Measurements from ENCODE around the gene CD58. TPM values are rescaled to one million over a fixed set of nuclear protein-coding genes. Genes with fewer than 3 reads are reported as not detected.
A peak's percentile ranks its signal among the peaks of the same experiment; 100 is the strongest.

Gene CD58
- total and polyA plus RNA-seq, 9 of the 15 experiments (the other 6 are each of a cell fraction or from before 2014, with no cell fraction given): 18.1 to 113 (median 37.4) TPM

DNA sequence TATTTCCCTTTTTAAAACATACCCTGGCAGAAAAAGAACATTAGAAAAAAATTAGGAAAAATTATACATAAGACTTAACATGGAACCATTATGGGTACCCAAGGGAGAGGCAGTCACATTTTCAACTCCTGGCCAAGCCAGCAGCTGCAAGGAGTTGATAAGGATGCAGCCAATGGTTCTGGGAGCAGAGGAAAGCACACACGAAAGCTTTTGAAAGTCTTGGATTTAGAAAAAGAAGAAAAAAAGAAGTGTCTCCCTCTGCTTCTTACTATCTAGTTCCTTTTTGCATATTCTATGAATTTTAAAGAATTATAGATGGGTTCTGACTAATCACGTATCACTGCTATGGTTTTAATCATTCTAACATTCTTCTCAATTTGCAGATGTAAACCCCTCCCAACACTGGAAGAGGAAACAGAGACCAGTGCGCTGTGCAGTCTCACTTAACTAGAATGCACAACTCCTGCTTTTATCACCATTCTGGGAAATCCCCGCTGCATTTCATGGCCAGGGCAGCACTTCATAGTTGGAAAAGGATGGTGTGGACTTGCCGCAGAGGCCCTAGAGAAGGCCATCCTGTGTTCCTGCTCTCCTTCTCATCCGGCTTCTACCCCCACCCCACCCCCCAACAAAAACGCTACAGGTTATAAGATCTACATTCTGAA is 2.7 kb upstream of the CD58 start (continued):
- TF ChIP-seq, protein P1, sequence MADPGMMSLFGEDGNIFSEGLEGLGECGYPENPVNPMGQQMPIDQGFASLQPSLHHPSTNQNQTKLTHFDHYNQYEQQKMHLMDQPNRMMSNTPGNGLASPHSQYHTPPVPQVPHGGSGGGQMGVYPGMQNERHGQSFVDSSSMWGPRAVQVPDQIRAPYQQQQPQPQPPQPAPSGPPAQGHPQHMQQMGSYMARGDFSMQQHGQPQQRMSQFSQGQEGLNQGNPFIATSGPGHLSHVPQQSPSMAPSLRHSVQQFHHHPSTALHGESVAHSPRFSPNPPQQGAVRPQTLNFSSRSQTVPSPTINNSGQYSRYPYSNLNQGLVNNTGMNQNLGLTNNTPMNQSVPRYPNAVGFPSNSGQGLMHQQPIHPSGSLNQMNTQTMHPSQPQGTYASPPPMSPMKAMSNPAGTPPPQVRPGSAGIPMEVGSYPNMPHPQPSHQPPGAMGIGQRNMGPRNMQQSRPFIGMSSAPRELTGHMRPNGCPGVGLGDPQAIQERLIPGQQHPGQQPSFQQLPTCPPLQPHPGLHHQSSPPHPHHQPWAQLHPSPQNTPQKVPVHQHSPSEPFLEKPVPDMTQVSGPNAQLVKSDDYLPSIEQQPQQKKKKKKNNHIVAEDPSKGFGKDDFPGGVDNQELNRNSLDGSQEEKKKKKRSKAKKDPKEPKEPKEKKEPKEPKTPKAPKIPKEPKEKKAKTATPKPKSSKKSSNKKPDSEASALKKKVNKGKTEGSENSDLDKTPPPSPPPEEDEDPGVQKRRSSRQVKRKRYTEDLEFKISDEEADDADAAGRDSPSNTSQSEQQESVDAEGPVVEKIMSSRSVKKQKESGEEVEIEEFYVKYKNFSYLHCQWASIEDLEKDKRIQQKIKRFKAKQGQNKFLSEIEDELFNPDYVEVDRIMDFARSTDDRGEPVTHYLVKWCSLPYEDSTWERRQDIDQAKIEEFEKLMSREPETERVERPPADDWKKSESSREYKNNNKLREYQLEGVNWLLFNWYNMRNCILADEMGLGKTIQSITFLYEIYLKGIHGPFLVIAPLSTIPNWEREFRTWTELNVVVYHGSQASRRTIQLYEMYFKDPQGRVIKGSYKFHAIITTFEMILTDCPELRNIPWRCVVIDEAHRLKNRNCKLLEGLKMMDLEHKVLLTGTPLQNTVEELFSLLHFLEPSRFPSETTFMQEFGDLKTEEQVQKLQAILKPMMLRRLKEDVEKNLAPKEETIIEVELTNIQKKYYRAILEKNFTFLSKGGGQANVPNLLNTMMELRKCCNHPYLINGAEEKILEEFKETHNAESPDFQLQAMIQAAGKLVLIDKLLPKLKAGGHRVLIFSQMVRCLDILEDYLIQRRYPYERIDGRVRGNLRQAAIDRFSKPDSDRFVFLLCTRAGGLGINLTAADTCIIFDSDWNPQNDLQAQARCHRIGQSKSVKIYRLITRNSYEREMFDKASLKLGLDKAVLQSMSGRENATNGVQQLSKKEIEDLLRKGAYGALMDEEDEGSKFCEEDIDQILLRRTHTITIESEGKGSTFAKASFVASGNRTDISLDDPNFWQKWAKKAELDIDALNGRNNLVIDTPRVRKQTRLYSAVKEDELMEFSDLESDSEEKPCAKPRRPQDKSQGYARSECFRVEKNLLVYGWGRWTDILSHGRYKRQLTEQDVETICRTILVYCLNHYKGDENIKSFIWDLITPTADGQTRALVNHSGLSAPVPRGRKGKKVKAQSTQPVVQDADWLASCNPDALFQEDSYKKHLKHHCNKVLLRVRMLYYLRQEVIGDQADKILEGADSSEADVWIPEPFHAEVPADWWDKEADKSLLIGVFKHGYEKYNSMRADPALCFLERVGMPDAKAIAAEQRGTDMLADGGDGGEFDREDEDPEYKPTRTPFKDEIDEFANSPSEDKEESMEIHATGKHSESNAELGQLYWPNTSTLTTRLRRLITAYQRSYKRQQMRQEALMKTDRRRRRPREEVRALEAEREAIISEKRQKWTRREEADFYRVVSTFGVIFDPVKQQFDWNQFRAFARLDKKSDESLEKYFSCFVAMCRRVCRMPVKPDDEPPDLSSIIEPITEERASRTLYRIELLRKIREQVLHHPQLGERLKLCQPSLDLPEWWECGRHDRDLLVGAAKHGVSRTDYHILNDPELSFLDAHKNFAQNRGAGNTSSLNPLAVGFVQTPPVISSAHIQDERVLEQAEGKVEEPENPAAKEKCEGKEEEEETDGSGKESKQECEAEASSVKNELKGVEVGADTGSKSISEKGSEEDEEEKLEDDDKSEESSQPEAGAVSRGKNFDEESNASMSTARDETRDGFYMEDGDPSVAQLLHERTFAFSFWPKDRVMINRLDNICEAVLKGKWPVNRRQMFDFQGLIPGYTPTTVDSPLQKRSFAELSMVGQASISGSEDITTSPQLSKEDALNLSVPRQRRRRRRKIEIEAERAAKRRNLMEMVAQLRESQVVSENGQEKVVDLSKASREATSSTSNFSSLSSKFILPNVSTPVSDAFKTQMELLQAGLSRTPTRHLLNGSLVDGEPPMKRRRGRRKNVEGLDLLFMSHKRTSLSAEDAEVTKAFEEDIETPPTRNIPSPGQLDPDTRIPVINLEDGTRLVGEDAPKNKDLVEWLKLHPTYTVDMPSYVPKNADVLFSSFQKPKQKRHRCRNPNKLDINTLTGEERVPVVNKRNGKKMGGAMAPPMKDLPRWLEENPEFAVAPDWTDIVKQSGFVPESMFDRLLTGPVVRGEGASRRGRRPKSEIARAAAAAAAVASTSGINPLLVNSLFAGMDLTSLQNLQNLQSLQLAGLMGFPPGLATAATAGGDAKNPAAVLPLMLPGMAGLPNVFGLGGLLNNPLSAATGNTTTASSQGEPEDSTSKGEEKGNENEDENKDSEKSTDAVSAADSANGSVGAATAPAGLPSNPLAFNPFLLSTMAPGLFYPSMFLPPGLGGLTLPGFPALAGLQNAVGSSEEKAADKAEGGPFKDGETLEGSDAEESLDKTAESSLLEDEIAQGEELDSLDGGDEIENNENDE (IDR thresholded peaks at IDR 0.05; ENCODE audit: low read depth, low read length): no peak
- no peak for TF ChIP-seq PCBP2 (IDR thresholded peaks at IDR 0.05; ENCODE audit: low read depth, low read length, poor library complexity, severe bottlenecking)
- no peak for TF ChIP-seq BCL6 (CRISPR knock-in tag; IDR thresholded peaks at IDR 0.05)
- TF ChIP-seq EP300 (IDR thresholded peaks at IDR 0.05; ENCODE audit: low read length): peak; percentile 80
- no peak for TF ChIP-seq HDAC6 (IDR thresholded peaks at IDR 0.05; ENCODE audit: low read depth, low read length)
- TF ChIP-seq, protein P2, sequence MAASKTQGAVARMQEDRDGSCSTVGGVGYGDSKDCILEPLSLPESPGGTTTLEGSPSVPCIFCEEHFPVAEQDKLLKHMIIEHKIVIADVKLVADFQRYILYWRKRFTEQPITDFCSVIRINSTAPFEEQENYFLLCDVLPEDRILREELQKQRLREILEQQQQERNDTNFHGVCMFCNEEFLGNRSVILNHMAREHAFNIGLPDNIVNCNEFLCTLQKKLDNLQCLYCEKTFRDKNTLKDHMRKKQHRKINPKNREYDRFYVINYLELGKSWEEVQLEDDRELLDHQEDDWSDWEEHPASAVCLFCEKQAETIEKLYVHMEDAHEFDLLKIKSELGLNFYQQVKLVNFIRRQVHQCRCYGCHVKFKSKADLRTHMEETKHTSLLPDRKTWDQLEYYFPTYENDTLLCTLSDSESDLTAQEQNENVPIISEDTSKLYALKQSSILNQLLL (CRISPR knock-in tag; IDR thresholded peaks at IDR 0.05; ENCODE audit: borderline replicate concordance): no peak
- no peak for TF ChIP-seq MAFF (IDR thresholded peaks at IDR 0.05; ENCODE audit: low read length)
- no peak for TF ChIP-seq FOS (IDR thresholded peaks at IDR 0.05; ENCODE audit: extremely low read depth, insufficient read length)
- TF ChIP-seq SMAD2 (IDR thresholded peaks at IDR 0.05; ENCODE audit: low read depth, low read length): no peak
- TF ChIP-seq ZNF143 (CRISPR knock-in tag; IDR thresholded peaks at IDR 0.05): no peak
- peak; percentile 66; the same call in 1 of the 2 replicates for TF ChIP-seq BHLHE40 (IDR thresholded peaks at IDR 0.05; ENCODE audit: low read length)
- TF ChIP-seq SIN3B (IDR thresholded peaks at IDR 0.05; ENCODE audit: low read depth): no peak
- TF ChIP-seq FOXM1 (IDR thresholded peaks at IDR 0.05; ENCODE audit: low read depth): peak; percentile 80
- TF ChIP-seq FOXM1 (CRISPR knock-in tag; IDR thresholded peaks at IDR 0.05; ENCODE audit: low read depth): no peak
- no peak for TF ChIP-seq PRPF4 (IDR thresholded peaks at IDR 0.05; ENCODE audit: insufficient read depth, low read depth, low read length, poor library complexity, severe bottlenecking)
- no peak for TF ChIP-seq TGIF2 (CRISPR knock-in tag; IDR thresholded peaks at IDR 0.05)
- no peak for TF ChIP-seq SRSF3 (IDR thresholded peaks at IDR 0.05; ENCODE audit: insufficient read depth, low read length)
